ENCODE results near the gene CNKSR3. TPM values are rescaled to one million over a fixed set of nuclear protein-coding genes. Genes with fewer than 3 reads are reported as not detected.

Gene CNKSR3
- total and polyA plus RNA-seq, 2 experiments from 2014 or later, result 1.9 to 5.7 TPM

DNA sequence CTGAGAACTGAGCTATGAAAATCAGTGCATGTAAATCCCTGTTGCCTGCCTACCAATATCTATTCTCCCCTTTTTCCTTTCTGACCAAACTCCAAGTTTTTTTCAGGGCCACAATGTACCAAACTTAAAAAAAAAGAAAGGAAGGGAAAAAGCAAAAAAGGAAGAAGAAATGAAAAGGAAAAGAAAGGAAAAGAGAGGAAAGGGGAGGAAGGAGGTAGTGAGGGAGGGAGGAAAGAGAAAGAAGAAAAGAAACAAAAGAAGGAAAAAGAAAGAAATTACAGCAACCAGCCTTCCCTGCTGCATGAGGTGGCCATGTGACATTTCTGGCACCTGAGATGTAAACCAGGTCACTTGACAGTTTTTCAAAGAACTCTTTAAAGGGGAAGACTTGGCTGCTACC is 4.4 kb downstream of the CNKSR3 start:
- Histone ChIP-seq H3K36me3 (ENCODE audit: insufficient read depth) (no peaks in the 10 kb centered on the region; the same call in 1 of the 2 replicates), H3K79me2 (replicated peaks; ENCODE audit: insufficient read depth) (peaks cover 11% of the 10 kb centered on the region), H3K9me2 (ENCODE audit: insufficient read depth) (no peaks in the 10 kb centered on the region), H3K27me3 (ENCODE audit: insufficient read depth) (peaks cover 75% of the 10 kb centered on the region), H3K4me1 (ENCODE audit: insufficient read depth) (peaks cover 17% of the 10 kb centered on the region), H2AFZ (no peak overlapping the region), H3F3A (replicated peaks; ENCODE audit: low read depth) (0 out of 2 replicates have a peak, but pooled peaks cover 3% of the 10 kb centered on the region), H3K4me3 (no peak overlapping the region), H3K27ac (ENCODE audit: low read depth) (no peak overlapping the region), H4K20me1 (replicated peaks; ENCODE audit: insufficient read depth) (peaks cover 20% of the 10 kb centered on the region), H3K4me2 (no peak overlapping the region)
- Mint-ChIP-seq H3K9me3 (no peaks in the 10 kb centered on the region; the same call in 2 of the 3 replicates), H3K4me3 (no peak overlapping the region), H3K27ac (no peak overlapping the region), H3K36me3 (ENCODE audit: low read depth) (0 out of 3 replicates have a peak, but pooled peaks cover 9% of the 10 kb centered on the region), H3K4me1 (peaks cover 29% of the 10 kb centered on the region), H3K27me3 (ENCODE audit: insufficient read depth, low read depth, poor library complexity) (peaks cover 37% of the 10 kb centered on the region)
- TF ChIP-seq REST (IDR thresholded peaks at IDR 0.05; ENCODE audit: unreplicated experiment) (no peak), CREB1 (CRISPR knock-in tag; IDR thresholded peaks at IDR 0.05; ENCODE audit: low read depth) (no peak), ZNF331 (CRISPR knock-in tag; IDR thresholded peaks at IDR 0.05; ENCODE audit: low read depth) (no peak), ETS1 (IDR thresholded peaks at IDR 0.05) (no peak), STAT1 (IDR thresholded peaks at IDR 0.05; ENCODE audit: unreplicated experiment) (no peak), EZH2 (IDR thresholded peaks at IDR 0.05; ENCODE audit: low read depth, unreplicated experiment) (no peak), NANOG (IDR thresholded peaks at IDR 0.05; ENCODE audit: borderline replicate concordance) (no peak), POLR2AphosphoS5 (IDR thresholded peaks at IDR 0.05; ENCODE audit: low read depth) (no peak), ZNF114 (CRISPR knock-in tag; IDR thresholded peaks at IDR 0.05) (no peak), JUNB (IDR thresholded peaks at IDR 0.05; ENCODE audit: unreplicated experiment) (no peak), EZH2phosphoT487 (IDR thresholded peaks at IDR 0.05; ENCODE audit: unreplicated experiment) (no peak), ZNF462 (CRISPR knock-in tag; IDR thresholded peaks at IDR 0.05) (no peak)
- TF ChIP-seq, protein P1, sequence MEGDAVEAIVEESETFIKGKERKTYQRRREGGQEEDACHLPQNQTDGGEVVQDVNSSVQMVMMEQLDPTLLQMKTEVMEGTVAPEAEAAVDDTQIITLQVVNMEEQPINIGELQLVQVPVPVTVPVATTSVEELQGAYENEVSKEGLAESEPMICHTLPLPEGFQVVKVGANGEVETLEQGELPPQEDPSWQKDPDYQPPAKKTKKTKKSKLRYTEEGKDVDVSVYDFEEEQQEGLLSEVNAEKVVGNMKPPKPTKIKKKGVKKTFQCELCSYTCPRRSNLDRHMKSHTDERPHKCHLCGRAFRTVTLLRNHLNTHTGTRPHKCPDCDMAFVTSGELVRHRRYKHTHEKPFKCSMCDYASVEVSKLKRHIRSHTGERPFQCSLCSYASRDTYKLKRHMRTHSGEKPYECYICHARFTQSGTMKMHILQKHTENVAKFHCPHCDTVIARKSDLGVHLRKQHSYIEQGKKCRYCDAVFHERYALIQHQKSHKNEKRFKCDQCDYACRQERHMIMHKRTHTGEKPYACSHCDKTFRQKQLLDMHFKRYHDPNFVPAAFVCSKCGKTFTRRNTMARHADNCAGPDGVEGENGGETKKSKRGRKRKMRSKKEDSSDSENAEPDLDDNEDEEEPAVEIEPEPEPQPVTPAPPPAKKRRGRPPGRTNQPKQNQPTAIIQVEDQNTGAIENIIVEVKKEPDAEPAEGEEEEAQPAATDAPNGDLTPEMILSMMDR (conservative IDR thresholded peaks at IDR 0.05; ENCODE audit: low read depth in 2 of 2), result no peak
- ATAC-seq, result no peak
- DNase-seq (ENCODE audit: low spot score), result no peak

All from GM23338 (cell line).